ENCODE data around the gene C3orf20. TPM values are rescaled to one million over a fixed set of nuclear protein-coding genes. Genes with fewer than 3 reads are reported as not detected.

C3orf20 gene
- total RNA-seq, 4 donors from 2014 or later = 0.11 TPM; not detected in 3

DNA sequence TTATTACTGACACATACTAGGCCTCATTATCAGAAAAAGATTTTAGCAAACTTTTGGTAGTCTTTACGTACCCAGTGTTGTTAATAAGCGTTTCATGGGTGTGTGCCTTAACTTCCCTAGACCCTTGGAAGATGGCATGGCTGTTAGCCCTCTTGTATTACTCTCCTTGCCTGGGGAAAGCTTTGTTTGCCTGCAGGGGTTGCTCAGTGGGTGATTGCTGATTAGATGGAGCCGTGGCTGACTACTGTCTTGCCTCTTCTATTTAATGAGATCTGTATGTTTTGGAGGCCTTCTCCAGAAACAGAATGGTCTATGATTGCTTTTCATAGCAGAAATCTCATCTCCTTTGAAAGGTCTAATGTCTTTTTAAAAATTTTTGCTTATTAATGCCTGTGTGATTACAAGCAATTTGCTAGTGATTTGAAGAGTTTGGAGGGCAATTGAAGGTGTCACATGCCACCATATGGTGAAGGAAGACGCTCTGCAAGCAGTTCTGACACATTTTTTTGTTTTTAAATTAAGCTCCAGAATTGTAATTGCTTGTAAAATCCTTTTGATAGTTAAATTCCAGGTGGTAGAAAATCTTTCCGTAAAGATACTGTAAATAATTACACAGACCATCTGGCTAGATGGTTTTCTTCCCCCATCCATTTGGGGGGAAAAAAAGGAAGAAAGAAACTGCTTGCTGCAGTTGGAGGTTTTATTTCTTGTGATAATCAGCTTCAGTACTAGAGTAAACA lies 11.4 kb upstream of the C3orf20 start:
- Histone ChIP-seq H3K27me3 (no peaks in the 10 kb centered on the region), H3K4me1 (no peaks in the 10 kb centered on the region), H3K4me3 (no peak overlapping the region), H3K9me3 (no peaks in the 10 kb centered on the region), H3K27ac (replicated peaks in 1 of 4) (no peak overlapping the region), H3K36me3 (peaks cover 85 to 100% (median 100%) of the 10 kb centered on the region in 4 donors)
- WGBS = 83% methylated on average over 5 of the region's 5 CpGs
- DNase-seq (ENCODE audit: extremely low spot score) = no peak
- TF ChIP-seq EP300 (IDR thresholded peaks at IDR 0.05) (no peak), POLR2AphosphoS5 (IDR thresholded peaks at IDR 0.05) (no peak), POLR2A (IDR thresholded peaks at IDR 0.05; ENCODE audit: low read depth) (no peak)
- TF ChIP-seq, protein P1, sequence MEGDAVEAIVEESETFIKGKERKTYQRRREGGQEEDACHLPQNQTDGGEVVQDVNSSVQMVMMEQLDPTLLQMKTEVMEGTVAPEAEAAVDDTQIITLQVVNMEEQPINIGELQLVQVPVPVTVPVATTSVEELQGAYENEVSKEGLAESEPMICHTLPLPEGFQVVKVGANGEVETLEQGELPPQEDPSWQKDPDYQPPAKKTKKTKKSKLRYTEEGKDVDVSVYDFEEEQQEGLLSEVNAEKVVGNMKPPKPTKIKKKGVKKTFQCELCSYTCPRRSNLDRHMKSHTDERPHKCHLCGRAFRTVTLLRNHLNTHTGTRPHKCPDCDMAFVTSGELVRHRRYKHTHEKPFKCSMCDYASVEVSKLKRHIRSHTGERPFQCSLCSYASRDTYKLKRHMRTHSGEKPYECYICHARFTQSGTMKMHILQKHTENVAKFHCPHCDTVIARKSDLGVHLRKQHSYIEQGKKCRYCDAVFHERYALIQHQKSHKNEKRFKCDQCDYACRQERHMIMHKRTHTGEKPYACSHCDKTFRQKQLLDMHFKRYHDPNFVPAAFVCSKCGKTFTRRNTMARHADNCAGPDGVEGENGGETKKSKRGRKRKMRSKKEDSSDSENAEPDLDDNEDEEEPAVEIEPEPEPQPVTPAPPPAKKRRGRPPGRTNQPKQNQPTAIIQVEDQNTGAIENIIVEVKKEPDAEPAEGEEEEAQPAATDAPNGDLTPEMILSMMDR (IDR thresholded peaks at IDR 0.05) = no peak
- intact Hi-C loops (cut with DNase I) = no loop called here

DNA sequence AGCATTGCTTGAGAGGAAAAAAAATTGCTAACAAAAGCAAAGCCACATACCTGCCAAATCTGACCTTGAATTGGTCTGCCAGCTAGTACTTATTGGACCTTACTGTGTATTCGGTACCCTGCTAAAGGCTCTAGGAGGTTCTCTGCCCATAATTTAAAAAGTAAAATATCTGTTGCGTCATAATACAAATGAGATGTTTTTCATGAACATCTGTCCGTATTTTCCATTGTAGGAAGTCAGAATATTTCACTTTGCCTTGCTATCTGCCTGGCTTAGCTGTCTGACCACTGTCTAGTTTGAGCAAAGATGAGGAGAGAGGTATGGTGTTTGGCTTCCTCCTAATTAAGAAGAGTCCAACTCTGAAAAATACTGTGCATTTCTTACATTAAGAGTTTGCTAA lies 10.8 kb upstream of the C3orf20 start:
- no peaks in the 10 kb centered on the region for H3K27me3 ChIP-seq
- H3K36me3 ChIP-seq = peaks cover 85 to 100% (median 100%) of the 10 kb centered on the region in 4 donors
- no peak overlapping the region for H3K27ac ChIP-seq (replicated peaks in 1 of 4)
- WGBS = 82% methylated on average over 3 of the region's 3 CpGs
- H3K4me3 ChIP-seq = no peak overlapping the region
- no peak for DNase-seq (ENCODE audit: extremely low spot score)
- no peaks in the 10 kb centered on the region for H3K9me3 ChIP-seq
- TF ChIP-seq EP300 (IDR thresholded peaks at IDR 0.05) (no peak), POLR2AphosphoS5 (IDR thresholded peaks at IDR 0.05) (no peak), POLR2A (IDR thresholded peaks at IDR 0.05; ENCODE audit: low read depth) (no peak)
- TF ChIP-seq, protein P1 (IDR thresholded peaks at IDR 0.05) = no peak
- H3K4me1 ChIP-seq = no peaks in the 10 kb centered on the region
- intact Hi-C loops (cut with DNase I) = no loop called here

DNA sequence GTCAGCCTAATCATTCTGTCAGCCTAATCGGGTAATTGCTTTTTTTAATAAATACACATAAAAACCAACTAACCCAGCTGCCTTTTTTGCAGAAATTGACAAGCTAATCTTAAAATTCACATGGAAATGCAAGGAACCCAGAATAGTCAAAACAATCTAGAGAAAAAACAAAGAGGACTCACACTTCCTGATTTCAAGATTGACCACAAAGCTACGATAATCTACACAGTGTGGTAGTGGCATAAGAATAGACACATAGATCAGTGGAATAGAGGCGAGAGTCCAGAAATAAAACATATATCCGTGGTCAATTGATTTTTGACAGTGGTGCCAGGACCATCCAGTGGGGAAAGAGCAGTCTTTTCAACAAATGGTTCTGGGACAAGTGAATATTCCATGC lies 2.4 kb upstream of the C3orf20 start:
- no peaks in the 10 kb centered on the region for H3K27me3 ChIP-seq
- 76% methylated on average over 4 of the region's 4 CpGs for WGBS

DNA sequence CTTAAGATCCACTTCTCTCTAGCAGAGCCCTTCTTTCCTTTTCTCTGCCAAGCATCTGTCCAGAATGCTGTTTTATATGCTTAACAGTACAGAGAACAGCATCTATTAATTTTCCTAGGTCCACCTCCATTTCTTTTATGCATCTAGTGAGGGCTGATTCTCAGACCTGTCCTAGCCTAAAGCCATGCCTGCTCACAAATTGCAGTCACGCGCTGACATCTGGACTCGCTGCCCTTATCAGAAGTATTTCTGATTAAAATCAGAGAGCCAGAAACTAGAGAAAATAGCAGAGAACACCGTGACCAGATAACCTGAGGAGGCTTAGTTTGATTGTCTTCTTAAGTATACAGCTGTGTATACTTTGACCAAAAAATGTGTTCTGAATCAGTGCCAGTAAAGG lies 1.9 kb downstream of the C3orf20 start:
- Histone ChIP-seq H3K27ac (replicated peaks in 1 of 4) (no peak overlapping the region), H3K4me1 (no peaks in the 10 kb centered on the region), H3K36me3 (peaks cover 3 to 15% (median 11%) of the 10 kb centered on the region in 4 donors), H3K4me3 (no peak overlapping the region), H3K9me3 (no peaks in the 10 kb centered on the region), H3K27me3 (no peaks in the 10 kb centered on the region)
- DNase-seq (ENCODE audit: extremely low spot score) = no peak
- intact Hi-C loops (cut with DNase I) = no loop called here
- WGBS = 76% methylated on average over 4 of the region's 4 CpGs
- no peak for TF ChIP-seq POLR2A (IDR thresholded peaks at IDR 0.05; ENCODE audit: low read depth)
- TF ChIP-seq POLR2AphosphoS5 (IDR thresholded peaks at IDR 0.05) = no peak
- TF ChIP-seq EP300 (IDR thresholded peaks at IDR 0.05) = no peak
- TF ChIP-seq, protein P1 (IDR thresholded peaks at IDR 0.05) = no peak

More for the DNA sequence above, 2.4 kb upstream of the C3orf20 start:
- H3K9me3 ChIP-seq = no peaks in the 10 kb centered on the region
- H3K36me3 ChIP-seq = peaks cover 46 to 58% (median 54%) of the 10 kb centered on the region in 4 donors
- TF ChIP-seq, protein P1 (IDR thresholded peaks at IDR 0.05) = no peak
- no peaks in the 10 kb centered on the region for H3K4me1 ChIP-seq
- H3K4me3 ChIP-seq = no peak overlapping the region
- H3K27ac ChIP-seq (replicated peaks in 1 of 4) = no peak overlapping the region
- DNase-seq (ENCODE audit: extremely low spot score) = no peak
- intact Hi-C loops (cut with DNase I) = loop anchor here (5.0 kb wide), 2 partner anchors 105 to 250 kb away; no protein-coding TSS in a partner anchor
